Measurements from ENCODE around the gene ZNF23. TPM values are rescaled to one million over a fixed set of nuclear protein-coding genes. Genes with fewer than 3 reads are reported as not detected.

The ZNF23 gene
- total and polyA plus RNA-seq, 10 of the 15 experiments (the other 5 are each of a cell fraction or from before 2014, with no cell fraction given), result 3.6 to 11.5 (median 8.7) TPM

GRCh38 chr16:71402007-71402406, 60.0 kb downstream of the ZNF23 start:
- POLR2A ChIA-PET, result no interaction called here
- RAD21 ChIA-PET (ENCODE audit: unreplicated experiment), result no interaction called here
- SMC1A ChIA-PET (ENCODE audit: uncharacterized antibody, unreplicated experiment), result no interaction called here
- DNase-seq (ENCODE audit: low read depth, low spot score) (no peak), FAIRE-seq (no peak), ATAC-seq (no peak)
- no peak for TF ChIP-seq BCL3 (IDR thresholded peaks at IDR 0.05; ENCODE audit: borderline replicate concordance, insufficient read depth, low read depth, low read length, poor library complexity, severe bottlenecking)
- no peak for TF ChIP-seq SRF (IDR thresholded peaks at IDR 0.05; ENCODE audit: low read depth in 2 of 2, low read length in 2 of 2)
- no peak for TF ChIP-seq ZNF274 (IDR thresholded peaks at IDR 0.05; ENCODE audit: insufficient read depth, insufficient read length)
- no peak for TF ChIP-seq KAT2A (conservative IDR thresholded peaks at IDR 0.05; ENCODE audit: control insufficient read depth, low read depth, low read length)
- TF ChIP-seq LARP7 (IDR thresholded peaks at IDR 0.05), result no peak
- TF ChIP-seq NKRF (conservative IDR thresholded peaks at IDR 0.05), result no peak
- no peak for TF ChIP-seq STAT1 (conservative IDR thresholded peaks at IDR 0.05)
- TF ChIP-seq STAT3 (IDR thresholded peaks at IDR 0.05; ENCODE audit: low read depth, low read length), result no peak
- TF ChIP-seq SMC3 (IDR thresholded peaks at IDR 0.05; ENCODE audit: borderline replicate concordance, low read length), result no peak
- no peak for TF ChIP-seq CBX5 (IDR thresholded peaks at IDR 0.05; ENCODE audit: low read depth)
- no peak for TF ChIP-seq EED (IDR thresholded peaks at IDR 0.05; ENCODE audit: low read depth)
- no peak for TF ChIP-seq USF1 (IDR thresholded peaks at IDR 0.05; ENCODE audit: borderline replicate concordance, extremely low read length, insufficient read depth, low read depth, low read length)
- Histone ChIP-seq H3K79me2 (ENCODE audit: control insufficient read depth, insufficient read depth, low read length) (no peaks in the 10 kb centered on the region), H3K4me3 (no peak overlapping the region), H3K9ac (ENCODE audit: control insufficient read depth, insufficient read depth, low read length) (no peak overlapping the region), H3K9me3 (replicated peaks; ENCODE audit: control insufficient read depth, insufficient read depth, low read length) (no peaks in the 10 kb centered on the region; the same call in 2 of the 3 replicates), H3K27me3 (replicated peaks in 1 of 2; ENCODE audit: control insufficient read depth in 2 of 2, insufficient read depth in 2 of 2, low read length in 1 of 2) (no peaks in the 10 kb centered on the region; a peak in 1 of 4 replicates), H3K36me3 (ENCODE audit: control insufficient read depth in 2 of 2, insufficient read depth in 2 of 2, low read length in 1 of 2) (no peaks in the 10 kb centered on the region), H4K20me1 (ENCODE audit: control insufficient read depth, insufficient read depth) (no peaks in the 10 kb centered on the region), H3K27ac (ENCODE audit: control insufficient read depth, insufficient read depth) (no peak overlapping the region), H3K4me2 (ENCODE audit: control insufficient read depth, insufficient read depth) (no peak overlapping the region), H3K4me1 (ENCODE audit: control insufficient read depth, insufficient read depth, low read length) (no peaks in the 10 kb centered on the region), H2AFZ (ENCODE audit: control insufficient read depth, low read depth, low read length) (no peak overlapping the region)
- intact Hi-C loops (cut with micrococcal nuclease; ENCODE audit: unreplicated experiment), result no loop called here
- in situ Hi-C loops (cut with MboI), result no loop called here
- CTCF ChIA-PET, result no interaction called here
- WGBS (ENCODE audit: insufficient coverage, insufficient replicate concordance, low lambda C conversion rate, missing lambda C conversion rate), result 27% methylated on average over 6 of the region's 6 CpGs
- no TSS peak for BruUV-seq (replicated peaks)

All from GM12878 (cell line).